GM18870 (cell line): ENCODE results near the gene CBX2.
"Not testable (repeated sequence)": the region's sequence is repeated elsewhere in the genome, so short reads cannot be mapped to it uniquely, and the experiment has no call there.

Source experiments
- ATAC-seq: cut with Tn5 transposase; IDR thresholded peaks from one replicate; pipeline ENCODE4 v1.9.1; 2021; ENCODE audit warnings: moderate library complexity; ENCODE audit not compliant: unreplicated experiment

CBX2 gene

GRCh38 chr17:79769570-79770506 is 8.1 kb upstream of the CBX2 start:
- no peak for ATAC-seq

- ATAC-seq = no peak
Observed at GRCh38 chr17:79771276-79771675, 6.7 kb upstream of the CBX2 start.

GRCh38 chr17:79772726-79773125 is 5.2 kb upstream of the CBX2 start:
- not testable (repeated sequence) for ATAC-seq

GRCh38 chr17:79774561-79774975 is 3.4 kb upstream of the CBX2 start:
- no peak for ATAC-seq

GRCh38 chr17:79775632-79776031 is 2.3 kb upstream of the CBX2 start:
- no peak for ATAC-seq

DNA sequence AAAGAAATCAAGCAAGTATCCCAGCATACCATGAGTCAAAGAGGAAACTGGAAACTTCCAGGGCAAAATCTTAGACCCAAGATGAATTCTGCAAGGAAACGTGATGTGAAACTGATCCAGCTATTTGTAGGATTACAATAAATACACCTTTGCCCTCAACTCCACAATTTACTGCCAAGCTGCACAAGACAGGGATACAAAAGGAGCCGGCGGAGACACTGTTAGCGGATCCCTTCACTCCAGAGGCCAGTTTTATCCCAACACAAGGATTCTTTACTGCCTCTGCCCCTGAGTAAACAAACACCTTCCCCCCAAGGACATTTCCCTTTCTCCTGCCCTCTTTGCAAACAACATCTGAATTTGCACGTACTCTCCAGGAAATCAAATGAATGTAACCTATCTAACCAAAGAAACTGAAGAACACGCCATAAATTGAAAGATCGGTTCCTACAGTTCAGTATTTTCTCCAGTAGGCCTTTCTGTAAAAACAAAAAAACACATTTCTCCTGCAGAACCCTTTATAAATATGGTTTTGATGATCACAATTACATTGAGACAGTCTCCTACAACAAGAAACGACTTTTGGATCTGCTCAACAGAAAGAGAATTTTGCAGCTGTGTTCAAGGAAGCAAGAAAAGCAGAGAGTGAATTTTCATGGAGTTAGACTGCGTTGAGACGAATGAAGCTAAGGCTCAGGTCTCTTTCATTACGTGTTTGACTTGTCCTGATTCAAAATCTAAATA is 1.4 kb upstream of the CBX2 start:
- ATAC-seq = no peak

- ATAC-seq = no peak
Observed at GRCh38 chr17:79777120-79777893, 641 bp upstream of the CBX2 start.

DNA sequence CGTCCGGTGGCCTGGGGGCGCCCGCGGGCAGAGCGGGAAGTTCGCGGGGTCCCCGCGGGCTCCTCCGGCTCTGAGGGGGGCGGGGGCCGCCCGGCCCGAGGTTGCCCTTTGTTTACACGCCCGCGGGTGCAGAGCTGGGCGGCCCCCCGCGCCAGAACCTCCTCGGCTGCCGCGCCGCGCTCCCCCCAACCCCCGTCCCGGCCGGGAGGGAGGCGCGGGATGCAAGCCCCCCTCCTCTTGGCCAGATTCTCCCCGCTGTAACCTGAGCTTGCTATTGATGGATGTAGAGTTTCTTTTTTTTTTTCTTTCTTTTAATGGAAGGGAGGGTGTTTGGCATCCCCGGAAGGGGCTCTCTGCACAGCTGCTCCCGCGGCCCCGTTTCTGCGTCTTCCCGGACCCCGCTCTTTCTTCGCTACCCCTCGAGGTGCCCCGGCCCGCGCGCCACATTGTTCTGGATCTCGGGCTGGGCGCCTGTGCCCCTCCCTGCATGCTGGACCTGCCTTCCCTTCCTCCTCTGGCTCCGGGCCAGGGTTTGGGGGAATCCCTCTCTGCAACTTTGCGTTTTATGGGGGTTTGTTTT is 646 bp downstream of the CBX2 start:
- ATAC-seq = no peak

DNA sequence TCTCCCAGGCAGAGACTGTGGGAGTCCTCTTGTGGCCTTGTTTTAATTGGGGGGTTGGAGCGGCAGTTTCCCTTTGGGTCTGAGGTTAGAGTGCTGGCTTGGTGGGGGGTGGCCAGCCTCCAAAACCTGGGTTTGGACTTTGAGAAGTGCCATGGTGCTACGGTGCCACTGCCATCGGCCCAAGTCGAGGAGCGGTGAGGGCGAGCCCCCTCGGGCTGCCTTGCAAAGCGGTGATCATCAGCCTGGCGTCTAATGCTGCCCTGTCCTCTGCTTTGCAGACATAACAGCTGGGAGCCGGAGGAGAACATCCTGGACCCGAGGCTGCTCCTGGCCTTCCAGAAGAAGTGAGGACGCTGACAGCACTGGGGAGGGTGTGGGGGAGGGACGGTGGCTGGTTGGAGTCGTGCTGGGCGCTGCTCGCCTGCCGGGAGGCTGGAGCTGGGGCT is 1.2 kb downstream of the CBX2 start:
- no peak for ATAC-seq

- no peak for ATAC-seq
Observed at GRCh38 chr17:79779661-79780365, 1.9 kb downstream of the CBX2 start.

DNA sequence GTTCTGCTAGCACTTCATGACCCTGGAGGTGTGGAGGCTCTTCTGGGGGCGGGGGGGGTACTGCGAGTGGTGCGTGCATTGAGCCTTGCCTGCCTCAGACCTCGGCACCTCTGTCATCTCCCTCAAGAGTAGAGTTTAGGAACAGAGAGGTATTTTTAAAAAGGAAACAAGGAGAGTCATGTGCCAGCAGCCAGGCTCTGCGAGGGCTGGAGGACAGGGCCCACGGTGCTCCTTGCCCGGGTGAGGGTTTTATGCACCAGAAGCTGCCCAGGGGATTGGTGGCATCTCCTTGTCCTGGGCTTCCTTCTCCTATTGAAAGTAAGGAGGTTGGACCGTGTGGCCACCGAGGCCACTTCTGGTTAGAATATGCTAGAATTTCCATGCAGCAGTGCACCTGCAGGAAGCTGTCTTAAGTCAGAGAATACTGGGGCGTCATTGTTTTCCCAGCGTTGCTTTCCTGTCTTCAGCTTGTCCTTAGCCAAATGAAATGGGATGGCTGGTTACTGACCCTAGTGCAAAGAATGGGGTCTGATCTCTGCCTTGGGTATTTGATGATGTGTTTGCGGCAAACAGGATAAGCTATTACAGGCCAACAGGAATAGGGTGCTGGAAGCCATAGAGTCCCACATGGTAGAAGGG is 3.2 kb downstream of the CBX2 start:
- ATAC-seq = no peak

DNA sequence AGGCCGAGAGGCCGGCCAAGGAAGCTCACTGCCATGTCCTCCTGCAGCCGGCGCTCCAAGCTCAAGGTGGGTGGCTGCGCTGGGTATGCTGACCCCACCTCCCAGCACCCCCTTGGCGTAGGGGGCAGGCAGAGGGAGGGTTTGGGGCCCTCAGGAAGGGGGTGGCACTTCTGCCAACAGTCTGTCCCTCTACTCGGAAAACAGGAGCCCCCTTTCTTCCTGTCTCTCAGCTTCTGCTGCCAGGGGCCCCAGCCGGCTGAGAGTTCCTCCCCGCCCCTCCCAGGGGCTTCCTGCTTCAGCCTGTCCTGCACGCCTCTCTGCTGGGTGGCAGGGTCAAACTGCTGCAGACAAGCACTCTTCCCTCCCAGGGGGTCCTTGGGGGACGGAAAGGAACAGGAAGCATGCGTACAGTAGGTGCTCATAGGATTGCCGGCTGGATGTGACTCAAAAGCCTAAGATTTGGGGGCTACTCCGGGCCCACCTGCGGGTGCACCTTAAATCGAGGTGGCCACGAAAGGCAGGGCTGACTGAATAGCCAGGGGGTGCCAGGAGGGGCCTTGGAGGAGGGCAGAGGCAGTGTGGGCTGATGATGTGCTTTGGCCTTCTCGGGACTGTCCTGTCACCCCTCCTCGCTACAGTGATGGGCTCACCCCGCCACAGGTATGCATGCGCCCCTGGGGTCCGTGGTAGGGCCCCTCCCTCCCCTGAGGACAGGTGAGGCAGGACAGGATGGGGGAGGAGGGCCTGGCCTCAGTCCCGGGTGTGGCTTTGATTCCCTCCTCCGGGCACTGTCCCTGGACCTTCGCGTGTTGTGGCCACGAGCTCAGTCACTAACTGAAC is 4.0 kb downstream of the CBX2 start:
- no peak for ATAC-seq

DNA sequence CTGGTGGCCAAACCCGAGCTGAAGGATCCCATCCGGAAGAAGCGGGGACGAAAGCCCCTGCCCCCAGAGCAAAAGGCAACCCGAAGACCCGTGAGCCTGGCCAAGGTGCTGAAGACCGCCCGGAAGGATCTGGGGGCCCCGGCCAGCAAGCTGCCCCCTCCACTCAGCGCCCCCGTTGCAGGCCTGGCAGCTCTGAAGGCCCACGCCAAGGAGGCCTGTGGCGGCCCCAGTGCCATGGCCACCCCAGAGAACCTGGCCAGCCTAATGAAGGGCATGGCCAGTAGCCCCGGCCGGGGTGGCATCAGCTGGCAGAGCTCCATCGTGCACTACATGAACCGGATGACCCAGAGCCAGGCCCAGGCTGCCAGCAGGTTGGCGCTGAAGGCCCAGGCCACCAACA is 5.9 kb downstream of the CBX2 start:
- no peak for ATAC-seq

DNA sequence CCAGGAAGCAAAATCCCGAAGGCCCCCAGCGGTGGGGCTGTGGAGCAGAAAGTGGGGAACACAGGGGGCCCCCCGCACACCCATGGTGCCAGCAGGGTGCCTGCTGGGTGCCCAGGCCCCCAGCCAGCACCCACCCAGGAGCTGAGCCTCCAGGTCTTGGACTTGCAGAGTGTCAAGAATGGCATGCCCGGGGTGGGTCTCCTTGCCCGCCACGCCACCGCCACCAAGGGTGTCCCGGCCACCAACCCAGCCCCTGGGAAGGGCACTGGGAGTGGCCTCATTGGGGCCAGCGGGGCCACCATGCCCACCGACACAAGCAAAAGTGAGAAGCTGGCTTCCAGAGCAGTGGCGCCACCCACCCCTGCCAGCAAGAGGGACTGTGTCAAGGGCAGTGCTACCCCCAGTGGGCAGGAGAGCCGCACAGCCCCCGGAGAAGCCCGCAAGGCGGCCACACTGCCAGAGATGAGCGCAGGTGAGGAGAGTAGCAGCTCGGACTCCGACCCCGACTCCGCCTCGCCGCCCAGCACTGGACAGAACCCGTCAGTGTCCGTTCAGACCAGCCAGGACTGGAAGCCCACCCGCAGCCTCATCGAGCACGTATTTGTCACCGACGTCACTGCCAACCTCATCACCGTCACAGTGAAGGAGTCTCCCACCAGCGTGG is 6.5 kb downstream of the CBX2 start:
- no peak for ATAC-seq

- no peak for ATAC-seq
Observed at GRCh38 chr17:79785017-79785899, 7.3 kb downstream of the CBX2 start.

- ATAC-seq = no peak
Observed at GRCh38 chr17:79785900-79786810, 8.2 kb downstream of the CBX2 start.
